ENCODE measurements around the gene PRMT7.

GRCh38 chr16:68380676-68381362 lies 70.0 kb downstream of the PRMT7 start:
- TF ChIP-seq CTCF (IDR thresholded peaks at IDR 0.05; ENCODE audit: borderline replicate concordance, extremely low read depth, low read length, poor library complexity, severe bottlenecking) (no peak), EZH2 (IDR thresholded peaks at IDR 0.05; ENCODE audit: borderline replicate concordance, low read depth, low read length, severe bottlenecking) (no peak)

Data from DND-41 (cell line).